HG03108 (cell line): ENCODE data around the gene SLC4A2.

Source experiments
- ATAC-seq: cut with Tn5 transposase; IDR thresholded peaks from one replicate; pipeline ENCODE4 v1.9.1; 2021; ENCODE audit warnings: moderate library complexity; ENCODE audit not compliant: unreplicated experiment

Gene SLC4A2

GRCh38 chr7:151089893-151090730 lies 30.7 kb downstream of the SLC4A2 start:
- ATAC-seq, result no peak

DNA sequence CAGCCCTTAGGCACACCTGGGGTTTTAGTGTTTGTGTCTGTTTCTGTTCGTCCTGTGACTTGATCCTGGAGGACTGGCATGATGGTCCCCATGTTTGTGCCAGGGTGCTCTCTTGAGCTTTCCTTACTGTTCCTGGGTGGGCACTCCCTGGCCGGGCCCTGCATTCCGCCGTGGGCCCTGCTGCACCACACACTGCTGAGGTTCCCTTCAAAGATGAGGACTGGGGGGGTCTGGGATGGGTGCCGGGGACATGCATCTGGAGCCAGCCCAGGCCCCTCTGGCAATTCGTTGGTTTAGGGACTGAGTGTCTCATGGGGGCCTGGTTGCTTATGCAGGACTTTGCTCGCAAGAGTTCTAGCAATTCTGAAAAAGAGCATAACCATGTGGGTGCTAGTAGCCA lies 31.6 kb downstream of the SLC4A2 start:
- ATAC-seq, result no peak

GRCh38 chr7:151091431-151091830 lies 32.0 kb downstream of the SLC4A2 start:
- ATAC-seq, result no peak

DNA sequence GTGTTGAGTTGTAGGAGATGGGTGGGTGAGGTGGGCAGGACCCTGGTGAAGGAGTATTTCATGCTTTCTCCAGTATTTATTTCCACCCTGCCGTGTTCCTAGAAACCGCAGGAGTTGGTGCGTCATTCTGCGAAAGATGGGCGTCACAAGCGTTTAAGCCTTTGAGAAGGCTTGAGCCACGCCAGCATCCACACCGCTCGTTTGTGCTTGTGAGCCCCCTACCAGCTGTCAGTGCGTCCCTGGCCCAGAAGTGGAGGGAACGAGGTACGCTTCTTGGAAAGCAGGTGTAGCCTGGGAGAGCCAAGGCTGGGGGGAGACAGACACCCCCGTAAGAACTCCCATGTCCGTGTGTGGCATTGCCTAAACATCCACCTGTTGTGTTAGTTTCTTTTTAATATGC lies 32.6 kb downstream of the SLC4A2 start:
- ATAC-seq, result no peak

DNA sequence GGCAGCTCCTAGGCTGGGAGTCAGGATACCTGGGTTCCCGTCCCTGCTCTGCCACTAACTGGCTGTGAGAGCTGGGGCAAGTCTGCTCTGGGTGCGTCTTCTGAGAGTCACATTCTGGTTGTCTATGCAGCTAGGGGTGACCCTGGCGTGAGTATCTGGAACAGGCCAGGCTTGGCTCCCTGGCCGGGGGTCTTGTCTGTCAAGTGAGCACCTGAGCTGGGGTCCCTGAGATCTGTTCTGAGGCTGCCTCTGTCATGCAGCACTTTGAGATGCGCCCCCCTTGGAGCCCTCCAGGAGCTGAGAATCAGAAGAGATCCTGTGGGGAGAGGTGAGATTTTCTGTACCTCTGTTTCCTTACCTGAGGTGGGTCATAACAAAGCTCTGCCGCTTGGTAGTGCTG lies 34.4 kb downstream of the SLC4A2 start:
- no peak for ATAC-seq

GRCh38 chr7:151094675-151095074 lies 35.3 kb downstream of the SLC4A2 start:
- no peak for ATAC-seq

GRCh38 chr7:151095123-151095797 lies 35.9 kb downstream of the SLC4A2 start:
- no peak for ATAC-seq

- ATAC-seq, result no peak
Observed at GRCh38 chr7:151095828-151096475, 36.6 kb downstream of the SLC4A2 start.

DNA sequence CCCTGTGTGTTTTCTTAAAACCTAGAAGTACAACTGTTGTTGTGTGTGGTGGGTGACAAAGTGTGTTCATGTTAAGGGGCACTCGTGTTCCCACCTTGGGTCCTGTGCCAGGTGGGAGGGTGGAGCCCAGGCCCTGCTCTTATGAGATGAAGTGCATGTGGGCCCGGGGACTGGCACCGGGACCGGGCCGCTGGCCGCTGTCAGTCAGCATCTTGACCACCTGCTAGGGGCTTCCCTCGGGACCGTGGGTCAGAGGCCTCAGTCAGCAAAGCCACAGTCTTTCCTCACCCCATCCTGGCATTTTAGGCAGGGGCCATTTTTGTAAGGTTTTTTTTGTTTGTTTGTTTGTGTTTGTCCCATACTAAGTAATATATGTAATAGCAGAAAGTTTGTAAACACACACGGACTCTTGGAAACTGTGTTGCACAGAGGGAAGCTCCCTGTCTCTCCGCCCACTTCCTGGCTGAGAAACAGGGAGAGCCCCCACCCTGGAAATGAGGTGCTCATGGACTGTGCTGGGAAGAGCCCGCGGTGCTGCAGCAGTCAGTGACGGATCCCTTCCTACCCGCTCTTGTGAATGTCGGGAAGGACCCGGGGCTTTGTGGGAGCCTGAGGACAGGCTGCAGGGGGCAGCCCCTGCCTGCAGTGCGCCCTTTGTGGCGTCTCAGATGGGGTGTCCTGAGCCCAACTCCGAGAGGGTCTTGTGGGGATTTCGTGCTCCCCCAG lies 40.3 kb downstream of the SLC4A2 start:
- no peak for ATAC-seq

DNA sequence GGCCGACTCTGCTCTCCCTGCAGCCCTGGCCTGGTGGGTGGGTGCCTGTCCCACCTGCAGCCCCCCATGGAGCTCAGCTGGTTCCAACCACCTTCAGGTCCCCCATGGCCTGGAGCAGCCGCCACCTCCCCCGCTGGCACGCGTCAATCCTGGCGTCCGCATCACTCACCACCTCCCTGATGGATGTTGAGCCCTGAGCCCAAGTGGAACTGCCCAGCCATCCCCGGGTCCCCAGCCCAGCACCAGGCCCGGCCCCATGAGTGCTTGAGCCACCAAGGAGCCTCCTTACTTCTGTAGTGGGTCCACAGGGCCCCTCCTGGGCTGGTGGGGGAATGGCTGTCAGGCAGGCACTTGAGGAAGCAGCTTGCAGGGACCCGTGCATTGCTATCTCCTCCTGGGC lies 41.5 kb downstream of the SLC4A2 start:
- no peak for ATAC-seq

DNA sequence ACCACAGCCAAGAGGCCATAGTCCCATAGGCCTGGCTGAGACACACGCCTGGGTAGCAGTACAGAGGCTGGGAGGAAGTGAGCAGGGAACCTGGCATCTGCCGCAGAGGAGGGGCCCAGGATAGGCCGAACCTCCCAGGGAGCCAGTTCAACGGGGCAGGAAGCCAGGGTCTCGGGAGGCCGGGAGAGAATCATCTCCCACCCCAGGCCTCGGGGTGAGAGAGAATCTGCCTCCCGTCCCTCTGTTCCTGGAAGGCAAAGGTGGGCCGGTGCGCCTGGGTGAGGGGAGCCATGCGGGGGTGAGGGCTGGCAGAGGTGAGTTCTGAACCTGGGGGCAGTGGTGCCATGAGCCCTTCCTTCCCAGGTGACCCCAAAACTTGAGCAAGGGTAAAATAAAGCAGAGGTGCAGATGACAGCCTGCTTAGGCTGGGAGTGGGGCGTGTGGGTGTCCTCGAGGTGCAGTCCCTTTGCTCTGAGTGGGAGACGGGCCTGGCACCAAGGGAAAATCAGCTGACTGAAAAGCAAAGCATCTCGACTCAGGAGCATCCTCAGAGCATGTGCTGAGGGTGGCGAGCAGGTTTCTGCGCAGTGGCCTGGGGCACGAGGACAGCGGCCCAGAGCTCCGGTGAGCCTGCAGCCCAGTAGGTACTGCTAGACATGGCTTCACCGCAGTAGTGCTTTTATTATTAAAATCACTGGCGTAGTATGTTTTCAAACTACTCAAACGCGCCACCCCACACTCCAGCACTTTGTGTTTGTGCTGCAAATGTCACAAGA lies 42.4 kb downstream of the SLC4A2 start:
- ATAC-seq, result no peak

- ATAC-seq, result no peak
Observed at GRCh38 chr7:151102991-151103390, 43.6 kb downstream of the SLC4A2 start.

GRCh38 chr7:151103973-151104372 lies 44.6 kb downstream of the SLC4A2 start:
- no peak for ATAC-seq

- ATAC-seq, result no peak
Observed at GRCh38 chr7:151104411-151105235, 45.2 kb downstream of the SLC4A2 start.

- ATAC-seq, result no peak
Observed at GRCh38 chr7:151107882-151108281, 48.5 kb downstream of the SLC4A2 start.

DNA sequence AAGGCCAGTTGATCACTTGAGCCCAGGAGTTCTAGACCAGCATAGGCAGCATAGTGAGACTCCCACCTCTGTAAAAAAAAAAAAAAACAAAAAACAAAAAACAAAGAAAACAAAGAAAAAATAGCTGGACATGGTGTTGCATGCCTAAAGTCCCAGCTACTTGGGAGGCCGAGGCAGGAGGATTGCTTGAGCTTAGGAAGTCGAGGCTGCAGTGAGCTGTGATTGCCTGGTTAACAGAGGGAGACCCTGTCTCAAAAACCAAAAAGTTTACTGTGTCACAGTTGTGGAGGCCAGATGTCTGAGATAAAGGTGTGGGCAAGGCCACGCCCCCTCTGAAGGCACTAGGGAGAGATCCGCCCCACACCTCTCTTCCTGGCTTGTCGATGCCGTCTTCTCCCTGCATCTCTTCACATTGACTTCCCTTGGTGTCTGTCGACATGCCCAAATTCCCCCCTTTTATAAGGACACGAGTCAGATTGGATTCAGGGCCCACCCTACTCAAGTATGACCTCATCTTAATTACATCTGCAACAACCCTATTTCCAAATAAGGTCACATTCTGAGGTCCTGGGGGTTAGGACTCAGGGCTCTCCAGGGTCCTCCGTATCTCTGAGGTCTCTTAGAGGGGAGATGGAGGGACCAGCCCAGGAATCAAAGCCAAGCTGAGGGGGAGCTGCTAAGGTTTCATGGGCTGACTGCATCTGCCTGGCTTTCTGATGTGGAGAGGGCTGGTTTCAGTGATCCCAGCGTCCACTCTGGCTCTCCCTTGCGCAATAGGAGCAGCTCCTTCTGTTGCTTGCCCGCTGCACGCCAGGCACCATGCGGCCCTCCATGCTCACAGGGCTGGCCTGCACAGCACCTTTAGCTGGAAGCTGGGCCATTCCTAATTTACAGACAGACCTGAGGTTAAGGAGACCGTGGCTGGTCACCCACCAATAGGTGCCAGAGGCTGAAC lies 50.0 kb downstream of the SLC4A2 start:
- ATAC-seq, result no peak

- no peak for ATAC-seq
Observed at GRCh38 chr7:151110236-151110940, 51.0 kb downstream of the SLC4A2 start.
